Stimulated activated CD4-positive, alpha-beta T cell treated with anti-CD3 and anti-CD28 coated beads, TNF-alpha, amount 100 ng/mL, for 48 hours (primary cell): ENCODE results near the gene RUNDC1.
A peak's percentile ranks its signal among the peaks of the same experiment; 100 is the strongest.
"Not testable (repeated sequence)": the region's sequence is repeated elsewhere in the genome, so short reads cannot be mapped to it uniquely, and the experiment has no call there.

Experiments
- DNase-seq, 3 donors: peaks; one replicate each; pipeline ENCODE4 v3.0.0-alpha.2; 2020; ENCODE audit warnings: low read depth in 3 of 3

RUNDC1 gene

DNA sequence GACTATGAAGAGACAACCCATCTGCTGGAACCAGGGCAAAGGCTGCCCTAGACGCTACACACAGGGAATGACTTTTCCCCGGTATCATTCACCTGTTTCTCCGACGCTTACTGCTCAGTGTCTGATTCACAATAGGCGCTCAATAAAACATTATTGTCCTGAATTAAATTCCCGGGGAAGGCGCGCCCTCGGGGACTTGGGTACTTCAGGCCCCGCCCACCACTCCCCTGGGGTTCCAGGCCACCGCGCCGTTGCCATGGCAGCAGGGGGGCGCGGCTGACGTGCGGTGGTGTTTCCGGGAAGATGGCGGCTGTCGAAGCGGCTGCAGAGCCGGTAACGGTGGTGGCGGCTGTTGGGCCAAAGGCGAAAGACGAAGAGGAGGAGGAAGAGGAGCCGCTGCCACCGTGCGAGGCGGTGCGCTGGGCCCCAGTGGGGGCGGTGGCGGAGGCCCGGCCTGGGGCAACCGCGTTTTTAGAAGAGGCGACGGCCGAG lies at the start of gene RUNDC1:
RUNDC1 (plus strand) TSS at position 292 of the 492 bp plus-strand sequence; CDS start at position 304, 12 bp downstream.
- peak; percentile 84 to 93 (median 85) for DNase-seq

DNA sequence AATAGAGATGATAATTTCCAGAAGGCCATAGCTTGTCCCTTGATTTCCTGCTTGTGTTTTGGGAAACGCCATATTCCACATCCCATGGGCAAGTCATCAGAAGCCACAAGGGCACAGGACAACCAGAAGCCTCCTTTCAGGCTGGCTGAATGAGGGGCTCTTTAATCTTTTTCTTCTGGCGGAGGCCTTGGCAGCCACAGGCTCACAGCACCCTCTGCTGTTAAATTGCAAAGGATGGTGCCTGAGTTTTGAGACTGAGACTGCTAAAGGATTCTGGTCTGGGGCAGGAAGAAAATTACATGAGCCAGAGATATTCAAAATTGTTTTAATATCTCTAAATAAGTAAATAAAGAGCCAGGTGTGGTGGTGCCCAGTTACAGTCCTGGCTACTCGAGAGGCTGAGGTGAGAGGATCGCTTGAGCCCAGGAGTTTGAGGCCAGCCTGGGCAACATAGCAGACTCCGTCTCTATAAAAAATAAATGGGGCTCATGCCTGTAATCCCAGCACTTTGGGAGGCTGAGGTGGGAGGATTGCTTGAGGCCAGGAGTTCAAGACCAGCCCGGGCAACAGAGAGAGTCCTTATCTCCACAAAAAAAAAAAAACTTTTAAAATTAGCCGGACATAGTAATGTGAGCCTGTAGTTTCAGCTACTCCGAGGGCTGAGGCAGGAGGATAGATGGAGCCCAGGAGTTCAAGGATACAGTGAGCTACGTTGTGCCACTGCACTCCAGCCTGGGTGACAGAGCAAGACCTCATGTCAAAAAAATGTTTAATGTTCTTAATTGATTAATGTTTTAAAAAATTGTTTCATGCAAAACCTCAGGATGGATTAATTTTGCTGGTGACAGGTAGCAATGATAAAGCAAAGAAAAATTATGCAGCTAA lies 42.4 kb upstream of the RUNDC1 start:
- no peak for DNase-seq

DNA sequence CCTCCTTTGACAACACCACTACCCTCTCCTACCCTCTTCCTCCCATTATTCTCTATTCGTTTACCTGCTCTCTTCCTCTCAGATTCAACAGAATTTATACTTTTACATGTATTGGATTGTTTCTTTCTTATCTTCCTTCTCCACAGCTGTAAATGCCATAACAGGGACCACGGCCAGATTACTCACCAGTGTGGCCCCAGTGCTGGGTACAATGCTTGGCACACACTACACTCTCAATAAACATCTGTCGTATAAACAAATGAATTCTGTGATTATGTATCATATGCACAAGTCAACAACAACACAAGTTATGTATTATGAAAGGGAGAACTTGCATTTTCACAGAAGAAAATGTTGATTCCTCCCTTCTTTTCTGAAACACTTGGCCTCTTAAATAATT lies 36.2 kb upstream of the RUNDC1 start:
- DNase-seq, result no peak

DNA sequence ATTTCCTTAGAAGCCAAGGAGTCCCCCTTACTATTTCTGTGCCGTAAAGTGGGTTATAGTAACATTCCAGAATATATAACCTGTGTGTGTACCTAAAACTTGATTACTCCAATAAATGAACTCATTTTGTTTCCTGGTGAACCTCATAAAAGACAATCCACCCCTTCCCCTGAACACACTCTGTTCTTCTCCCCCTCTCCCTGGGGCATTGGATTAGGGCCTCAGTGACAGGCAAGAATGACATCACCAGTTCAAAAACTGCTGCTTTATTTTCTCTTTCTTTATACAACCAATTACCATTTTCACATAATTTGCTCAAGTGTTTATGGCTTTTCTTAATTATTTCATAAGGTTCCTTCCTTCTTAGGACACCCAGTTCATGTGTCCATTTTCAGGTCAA lies 33.6 kb upstream of the RUNDC1 start:
- no peak for DNase-seq

DNA sequence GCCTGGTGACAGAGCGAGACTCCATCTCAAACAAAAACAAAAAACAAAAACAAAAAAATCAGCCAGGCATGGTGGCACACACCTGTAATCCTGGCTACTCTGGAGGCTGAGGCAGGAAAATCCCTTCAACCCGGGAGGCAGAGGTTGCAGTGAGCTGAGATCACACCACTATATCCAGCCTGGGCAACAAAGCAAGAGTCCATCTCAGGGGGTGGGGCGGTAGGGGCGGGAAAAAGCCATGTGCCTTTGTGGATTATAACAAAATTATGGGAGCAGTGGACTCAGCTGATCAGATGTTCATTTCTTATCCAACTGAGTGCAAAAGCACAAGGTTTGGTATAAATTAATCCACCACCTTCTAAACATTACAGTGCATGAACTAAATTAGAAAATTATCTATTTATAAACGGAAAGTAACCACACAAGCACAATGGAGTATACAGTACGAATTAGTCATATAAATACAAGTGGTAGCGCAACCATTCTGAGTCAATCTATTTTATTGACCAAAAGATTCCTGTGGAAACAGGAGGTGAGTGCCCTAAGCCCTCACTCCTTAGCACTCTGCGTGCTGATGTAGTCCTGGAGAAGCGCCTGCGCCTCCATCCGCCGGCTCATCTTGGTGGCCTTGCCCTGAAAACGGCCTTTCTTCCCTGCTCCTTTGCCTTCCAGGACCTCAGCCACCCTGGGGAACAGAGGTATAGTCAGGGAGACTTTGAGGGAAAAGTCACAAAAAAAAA lies 30.2 kb upstream of the RUNDC1 start:
- no peak for DNase-seq

DNA sequence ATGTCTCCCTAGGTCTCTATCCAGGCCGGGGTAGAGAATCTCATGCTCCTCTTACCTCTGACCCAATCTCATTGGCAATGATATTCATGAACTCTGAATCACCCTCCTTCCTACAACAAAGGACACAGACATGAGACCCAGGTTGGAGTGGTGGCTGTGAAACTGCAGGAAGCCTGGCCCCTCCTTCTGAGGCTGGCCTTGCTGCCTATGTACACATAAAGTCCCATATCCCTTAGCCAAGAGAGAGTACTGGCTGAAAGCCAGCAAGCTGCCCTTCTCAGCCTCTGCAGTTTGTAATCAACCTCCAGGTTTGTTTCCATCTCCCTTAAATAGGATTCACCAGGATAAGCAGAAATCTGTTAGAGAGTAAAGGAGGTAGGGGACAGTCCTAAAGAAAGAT lies 26.7 kb upstream of the RUNDC1 start:
- DNase-seq, result no peak

DNA sequence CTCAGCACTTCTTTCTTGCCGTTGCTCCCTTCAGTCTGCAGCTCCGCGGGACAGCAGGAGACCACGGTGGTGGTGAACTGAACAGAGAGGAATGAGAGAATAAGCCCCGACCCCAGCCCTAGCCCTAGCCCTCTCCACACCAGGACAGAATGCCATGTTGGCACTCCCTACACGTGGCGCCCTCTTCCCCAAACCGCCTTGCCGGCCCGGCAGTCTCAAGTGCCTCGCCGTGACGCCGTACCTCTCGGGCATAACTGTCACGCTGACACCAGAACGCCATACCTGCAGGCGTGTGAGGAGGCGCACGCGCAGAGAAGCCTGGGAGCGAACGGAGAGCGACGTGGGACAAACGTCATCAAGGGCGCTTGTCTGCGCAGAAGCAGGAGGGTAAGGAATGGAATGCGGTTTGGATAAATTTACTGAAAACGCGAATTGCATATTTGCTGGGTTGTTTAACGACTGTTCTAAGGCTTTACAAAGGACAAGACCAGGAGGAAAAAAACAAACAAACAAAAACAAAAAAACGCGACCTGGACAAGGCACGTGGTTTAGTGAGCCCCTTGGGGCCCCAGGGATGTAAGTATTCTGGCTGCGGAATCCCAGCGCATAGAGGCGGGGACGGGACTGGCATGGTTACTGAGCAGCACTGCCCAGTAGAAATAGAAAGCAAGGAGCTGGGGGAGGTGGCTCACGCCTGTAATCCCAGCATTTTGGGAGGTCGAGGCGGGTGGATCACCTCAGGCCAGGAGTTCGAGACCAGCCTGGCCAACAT lies 16.0 kb upstream of the RUNDC1 start, which contains the start of gene AARSD1:
AARSD1 (minus strand) TSS at position 294 of the 772 bp plus-strand sequence; CDS start at position 280, 14 bp downstream.
- peak; percentile 82 to 88 (median 84) for DNase-seq

DNA sequence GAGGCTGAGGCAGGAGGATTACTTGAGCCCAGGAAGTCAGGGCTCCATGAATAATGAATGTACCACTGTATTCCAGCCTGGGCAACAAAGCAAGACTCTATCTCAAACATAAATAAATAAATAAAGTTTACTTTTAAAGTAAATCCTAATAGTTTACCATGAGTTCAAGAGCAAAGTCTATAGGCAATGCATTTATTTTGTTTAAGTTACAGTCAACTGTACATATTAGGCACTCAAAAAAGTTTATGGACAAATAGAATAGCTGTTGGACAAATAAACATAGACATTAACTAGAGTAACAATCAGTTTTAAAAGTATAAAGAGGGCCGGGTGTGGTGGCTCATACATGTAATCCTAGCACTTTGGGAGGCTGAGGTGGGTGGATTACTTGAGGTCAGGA lies 12.4 kb upstream of the RUNDC1 start:
- DNase-seq, result no peak

DNA sequence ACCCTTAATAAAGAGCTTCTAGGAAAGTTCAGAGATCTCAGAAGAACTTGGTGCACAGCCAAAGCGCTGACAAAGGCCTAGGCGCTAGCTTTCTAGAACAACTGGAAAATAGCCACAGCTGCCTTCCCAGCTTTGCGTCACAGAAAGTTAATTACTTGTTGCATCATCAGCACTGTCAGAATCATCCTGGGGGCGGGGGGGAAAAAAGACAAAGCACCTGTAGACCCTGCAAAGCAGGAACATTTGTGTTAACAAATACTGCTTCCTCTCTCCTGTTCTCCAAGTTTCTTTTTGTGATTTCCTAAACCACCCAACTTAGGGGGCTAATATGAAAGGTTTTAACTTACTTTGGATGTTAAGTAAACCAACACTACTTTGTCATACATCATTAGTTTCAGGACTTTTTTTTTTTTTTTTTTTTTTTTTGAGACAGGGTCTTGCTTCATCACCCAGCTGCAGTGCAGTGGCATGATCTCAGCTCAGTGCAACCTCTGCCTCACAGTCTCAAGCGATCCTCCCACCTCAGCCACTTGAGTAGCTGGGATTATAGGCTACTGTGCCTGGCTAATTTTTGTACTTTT lies 11.3 kb upstream of the RUNDC1 start:
- DNase-seq, result no peak

DNA sequence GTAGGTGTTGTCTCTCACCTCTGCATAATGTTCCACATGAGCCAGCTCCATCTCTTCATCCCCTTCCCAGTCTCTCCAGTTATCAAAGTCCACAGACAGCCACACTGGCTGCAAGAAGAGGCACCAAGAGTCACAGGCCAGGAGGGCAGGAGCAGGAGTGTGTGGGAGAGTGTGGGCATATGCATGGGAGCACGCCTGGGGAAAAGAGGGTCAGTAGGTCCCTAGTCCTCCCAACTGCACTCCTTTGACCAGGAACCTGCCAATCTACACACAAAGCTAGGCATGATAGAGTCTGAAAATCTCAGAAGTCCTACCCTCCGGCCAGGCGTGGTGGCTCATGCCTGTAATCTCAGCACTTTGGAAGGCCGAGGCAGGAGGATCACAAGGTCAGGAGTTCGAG lies 8.8 kb upstream of the RUNDC1 start:
- no peak for DNase-seq

DNA sequence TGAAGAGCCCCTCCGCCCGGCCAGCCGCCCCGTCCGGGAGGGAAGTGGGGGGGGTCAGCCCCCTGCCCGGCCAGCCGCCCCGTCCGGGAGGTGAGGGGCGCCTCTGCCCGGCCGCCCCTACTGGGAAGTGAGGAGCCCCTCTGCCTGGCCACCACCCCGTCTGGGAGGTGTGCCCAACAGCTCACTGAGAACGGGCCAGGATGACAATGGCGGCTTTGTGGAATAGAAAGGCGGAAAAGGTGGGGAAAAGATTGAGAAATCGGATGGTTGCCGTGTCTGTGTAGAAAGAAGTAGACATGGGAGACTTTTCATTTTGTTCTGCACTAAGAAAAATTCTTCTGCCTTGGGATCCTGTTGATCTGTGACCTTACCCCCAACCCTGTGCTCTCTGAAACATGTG lies 7.0 kb upstream of the RUNDC1 start:
- DNase-seq, result not testable (repeated sequence)

DNA sequence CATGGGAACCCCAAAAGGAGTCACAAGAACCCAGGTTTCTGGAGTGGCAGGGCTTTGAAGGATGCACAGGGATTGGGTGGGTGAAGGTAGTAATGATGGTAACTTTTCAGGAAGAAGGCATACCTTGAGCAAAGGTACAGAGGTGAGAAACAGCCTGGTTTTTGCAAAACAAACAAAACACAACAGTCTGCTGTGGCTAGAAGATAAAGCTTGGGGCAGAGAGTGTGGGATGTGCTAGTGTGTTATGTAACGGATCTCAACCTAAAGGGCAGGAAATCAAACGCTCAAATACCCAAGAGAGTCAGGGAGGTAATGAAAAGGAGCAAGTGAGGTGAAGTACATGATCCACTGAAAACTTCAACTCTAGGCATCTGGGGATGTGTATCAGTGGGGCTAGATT lies 5.1 kb upstream of the RUNDC1 start:
- no peak for DNase-seq

DNA sequence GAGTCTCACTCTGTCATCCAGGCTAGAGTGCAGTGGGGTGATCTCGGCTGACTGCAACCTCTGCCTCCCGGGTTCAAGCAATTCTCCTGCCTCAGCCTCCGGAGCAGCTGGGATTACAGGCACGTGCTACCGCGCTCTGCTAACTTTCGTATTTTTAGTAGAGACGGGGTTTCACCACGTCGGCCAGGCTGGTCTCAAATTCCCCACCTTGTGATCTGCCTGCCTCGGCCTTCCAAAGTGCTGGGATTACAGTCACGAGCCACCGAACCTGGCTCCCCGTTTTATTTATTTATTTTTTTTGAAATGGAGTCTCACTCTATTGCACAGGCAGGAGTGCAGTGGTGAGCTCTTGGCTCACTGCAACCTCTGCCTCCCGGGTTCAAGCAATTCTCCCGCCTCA lies 4.7 kb upstream of the RUNDC1 start:
- not testable (repeated sequence) for DNase-seq

DNA sequence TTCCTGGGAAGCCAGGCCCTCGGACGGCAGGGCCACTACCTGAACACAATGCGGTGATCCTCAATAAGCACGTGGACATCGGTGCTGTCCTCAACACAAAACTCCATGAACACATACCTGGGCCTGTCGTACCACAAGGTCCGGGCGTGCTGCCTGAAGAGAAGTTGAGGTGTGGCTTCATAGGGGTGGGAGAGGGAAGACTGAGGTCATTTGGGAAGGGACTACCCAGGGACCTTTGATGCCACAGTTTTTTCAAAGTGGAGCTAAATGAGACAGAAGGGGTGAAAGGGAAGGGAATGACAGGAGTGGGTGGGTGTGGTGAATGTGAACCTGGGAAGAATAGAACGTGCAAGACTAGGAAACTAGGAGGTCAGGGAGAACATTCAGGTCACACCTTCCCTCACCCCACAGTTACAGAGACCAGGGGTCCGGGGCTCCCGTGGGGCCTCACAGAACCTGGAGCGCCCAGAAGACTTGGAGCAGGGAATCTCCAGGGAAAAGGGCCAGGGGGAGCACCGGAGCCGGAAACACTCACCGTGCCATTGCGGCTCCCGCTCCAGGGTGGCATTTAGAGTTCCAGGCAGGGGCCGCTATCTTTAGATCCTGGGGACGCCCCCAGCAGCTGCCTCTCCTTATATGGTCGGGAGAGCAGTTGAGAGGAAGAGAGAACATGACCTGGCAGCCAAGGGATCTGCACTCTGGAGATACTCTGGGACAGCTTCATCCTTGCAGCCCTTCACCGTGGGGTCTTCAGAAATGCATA lies 673 bp upstream of the RUNDC1 start, which contains the start of gene PTGES3L:
PTGES3L (minus strand) TSS at position 570 of the 763 bp plus-strand sequence; CDS start at position 543, 27 bp downstream.
- DNase-seq, result peak in 1 of 3 donors; percentile 10

DNA sequence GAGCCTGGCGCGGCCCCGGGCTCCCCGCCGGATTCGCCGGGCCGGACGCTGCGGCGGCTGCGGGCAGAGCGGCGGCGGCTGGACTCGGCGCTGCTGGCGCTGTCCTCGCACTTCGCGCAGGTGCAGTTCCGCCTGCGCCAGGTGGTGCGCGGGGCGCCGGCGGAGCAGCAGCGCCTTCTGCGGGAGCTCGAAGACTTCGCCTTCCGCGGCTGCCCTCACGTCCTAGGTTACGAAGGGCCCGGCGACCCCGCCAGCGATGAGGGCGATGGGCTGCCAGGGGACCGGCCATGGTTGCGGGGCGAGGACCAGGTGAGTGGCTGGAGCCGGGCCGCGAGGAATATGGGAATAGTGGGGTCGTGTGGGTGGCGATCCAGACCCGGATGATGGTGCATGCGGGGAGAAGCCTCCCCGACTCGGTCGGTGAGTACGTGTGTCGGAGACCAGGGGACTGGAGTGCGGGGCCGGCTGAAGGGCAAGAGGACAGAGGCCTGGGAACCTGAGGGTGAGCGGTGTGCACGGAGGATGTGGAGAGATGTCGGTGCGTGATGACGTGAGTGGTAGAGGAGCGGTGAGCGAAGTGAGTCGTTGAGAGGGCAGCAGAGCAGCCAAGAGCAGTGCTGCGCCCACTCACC lies 517 bp downstream of the RUNDC1 start:
- DNase-seq, result peak in 2 of 3 donors; percentile 57 to 63

DNA sequence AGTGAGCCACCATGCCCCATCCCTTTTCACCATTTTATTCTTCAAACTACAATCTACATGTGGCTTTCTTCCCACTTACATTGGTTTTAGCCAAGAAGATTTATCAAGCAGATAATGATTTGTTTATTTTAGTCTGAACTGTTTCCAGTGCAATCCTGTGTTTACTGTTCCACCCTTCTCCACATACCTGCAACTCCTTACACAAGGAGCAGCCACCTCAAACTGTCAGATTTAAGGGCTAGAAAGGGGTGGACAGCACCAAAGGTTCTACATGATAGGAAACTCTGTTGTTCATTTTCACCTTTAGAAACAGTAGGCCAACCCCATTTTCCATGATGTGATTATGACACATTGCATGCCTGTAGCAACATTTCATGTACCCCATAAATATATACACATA lies 1.9 kb downstream of the RUNDC1 start:
- DNase-seq, result no peak

DNA sequence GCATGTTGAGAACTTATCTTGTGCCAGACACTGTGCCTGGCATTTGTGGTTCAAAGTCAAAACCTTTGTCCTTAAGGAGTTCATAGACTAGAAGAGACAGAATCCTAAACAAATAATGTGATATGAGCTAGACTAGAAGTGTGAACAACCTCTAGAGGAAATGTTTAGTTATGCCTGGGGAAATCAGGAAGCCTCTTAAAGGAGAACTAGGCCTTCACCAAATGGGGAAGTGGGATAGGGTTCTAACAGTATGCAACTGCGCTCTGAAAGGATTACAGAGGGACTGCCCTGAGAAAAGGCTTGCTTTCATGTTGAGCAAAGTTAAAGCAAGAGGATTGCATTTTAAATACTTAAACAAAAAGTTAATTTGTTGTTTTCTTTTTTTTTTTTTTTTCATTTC lies 4.9 kb downstream of the RUNDC1 start:
- DNase-seq, result no peak

DNA sequence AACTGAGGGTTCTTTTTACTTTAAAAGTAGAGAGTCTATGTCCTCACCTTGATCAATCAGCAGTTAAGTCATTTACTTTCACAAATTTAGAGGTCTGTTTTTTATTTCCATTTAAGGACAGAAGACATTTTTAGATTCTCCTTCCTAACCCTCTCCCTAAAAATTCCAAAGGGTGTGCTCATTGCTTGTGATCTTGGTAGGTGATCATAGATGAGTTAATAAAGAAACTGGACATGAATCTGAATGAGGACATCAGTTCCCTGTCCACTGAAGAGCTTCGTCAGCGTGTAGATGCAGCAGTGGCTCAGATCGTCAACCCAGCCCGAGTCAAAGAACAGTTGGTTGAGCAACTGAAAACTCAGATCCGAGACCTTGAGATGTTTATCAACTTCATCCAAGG lies 8.8 kb downstream of the RUNDC1 start:
- DNase-seq, result no peak

DNA sequence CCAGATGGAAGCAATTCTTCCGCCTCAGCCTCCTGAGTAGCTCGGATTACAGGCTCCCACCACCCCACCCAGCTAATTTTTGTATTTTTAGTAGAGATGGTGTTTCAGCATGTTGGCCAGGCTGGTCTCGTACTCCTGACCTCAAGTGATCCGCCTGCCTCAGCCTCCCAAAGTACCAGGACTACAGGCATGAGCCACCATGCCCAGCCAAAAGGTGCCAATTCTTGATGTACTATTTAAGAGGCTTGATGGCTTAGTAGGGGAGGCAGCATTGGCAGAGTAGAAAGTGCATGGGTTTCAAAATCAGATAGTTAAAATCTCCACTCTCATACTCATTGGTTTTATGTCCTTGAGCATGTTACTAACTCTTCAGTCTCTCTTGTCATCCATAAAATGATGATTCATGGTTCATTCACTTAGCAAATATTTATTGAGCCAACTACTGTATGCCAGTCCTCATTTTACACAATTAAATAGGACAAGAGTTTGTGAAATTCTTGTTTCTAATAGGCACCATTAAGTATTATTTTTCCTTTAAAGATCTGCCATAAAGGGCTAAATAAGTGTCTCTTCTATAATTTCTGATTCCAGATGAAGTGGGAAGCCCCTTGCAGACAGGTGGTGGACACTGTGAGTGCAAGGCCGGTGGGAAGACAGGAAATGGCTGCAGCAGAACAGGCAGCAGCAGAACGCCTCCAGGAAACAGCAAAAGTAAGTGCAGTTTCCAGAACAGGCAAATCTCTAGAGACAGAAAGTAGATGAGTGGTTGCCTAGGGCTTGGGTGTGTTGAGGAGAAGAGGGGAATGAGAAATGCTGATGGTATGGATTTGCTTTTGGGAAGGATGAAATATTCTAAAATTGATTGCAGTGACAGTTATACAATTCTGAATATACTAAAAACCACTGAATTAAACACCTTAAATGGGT lies 9.6 kb downstream of the RUNDC1 start:
- DNase-seq, result no peak
